DOHH2 (cell line): Measurements from ENCODE around the gene IRAK3.

ENCODE experiments used
- EZH2phosphoT487 ChIP-seq: fragments of 200-600 bp; sonication (generic); IDR thresholded peaks from 2 replicates; pipeline ENCODE4 v1.6.1; 2017; ENCODE audit warnings: borderline replicate concordance, mild to moderate bottlenecking, antibody characterized with exemption, low read length, moderate library complexity, mixed read lengths
- TF ChIP-seq, protein P1 (sequence below): fragments of 200-600 bp; sonication (generic); IDR thresholded peaks from one replicate; pipeline ENCODE4 v1.5.1; 2014; ENCODE audit warnings: antibody characterized with exemption, mild to moderate bottlenecking, low read depth, low read length; ENCODE audit not compliant: poor library complexity, severe bottlenecking

GRCh38 chr12:66160704-66161103 is 28.3 kb upstream of the IRAK3 start:
- TF ChIP-seq, protein P1, sequence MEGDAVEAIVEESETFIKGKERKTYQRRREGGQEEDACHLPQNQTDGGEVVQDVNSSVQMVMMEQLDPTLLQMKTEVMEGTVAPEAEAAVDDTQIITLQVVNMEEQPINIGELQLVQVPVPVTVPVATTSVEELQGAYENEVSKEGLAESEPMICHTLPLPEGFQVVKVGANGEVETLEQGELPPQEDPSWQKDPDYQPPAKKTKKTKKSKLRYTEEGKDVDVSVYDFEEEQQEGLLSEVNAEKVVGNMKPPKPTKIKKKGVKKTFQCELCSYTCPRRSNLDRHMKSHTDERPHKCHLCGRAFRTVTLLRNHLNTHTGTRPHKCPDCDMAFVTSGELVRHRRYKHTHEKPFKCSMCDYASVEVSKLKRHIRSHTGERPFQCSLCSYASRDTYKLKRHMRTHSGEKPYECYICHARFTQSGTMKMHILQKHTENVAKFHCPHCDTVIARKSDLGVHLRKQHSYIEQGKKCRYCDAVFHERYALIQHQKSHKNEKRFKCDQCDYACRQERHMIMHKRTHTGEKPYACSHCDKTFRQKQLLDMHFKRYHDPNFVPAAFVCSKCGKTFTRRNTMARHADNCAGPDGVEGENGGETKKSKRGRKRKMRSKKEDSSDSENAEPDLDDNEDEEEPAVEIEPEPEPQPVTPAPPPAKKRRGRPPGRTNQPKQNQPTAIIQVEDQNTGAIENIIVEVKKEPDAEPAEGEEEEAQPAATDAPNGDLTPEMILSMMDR: no peak
- no peak for TF ChIP-seq EZH2phosphoT487
